ENCODE results near the gene ZNF740. TPM values are rescaled to one million over a fixed set of nuclear protein-coding genes. Genes with fewer than 3 reads are reported as not detected.

The ZNF740 gene
- total RNA-seq, 2 experiments from 2014 or later: 31.6 to 58.2 TPM

DNA sequence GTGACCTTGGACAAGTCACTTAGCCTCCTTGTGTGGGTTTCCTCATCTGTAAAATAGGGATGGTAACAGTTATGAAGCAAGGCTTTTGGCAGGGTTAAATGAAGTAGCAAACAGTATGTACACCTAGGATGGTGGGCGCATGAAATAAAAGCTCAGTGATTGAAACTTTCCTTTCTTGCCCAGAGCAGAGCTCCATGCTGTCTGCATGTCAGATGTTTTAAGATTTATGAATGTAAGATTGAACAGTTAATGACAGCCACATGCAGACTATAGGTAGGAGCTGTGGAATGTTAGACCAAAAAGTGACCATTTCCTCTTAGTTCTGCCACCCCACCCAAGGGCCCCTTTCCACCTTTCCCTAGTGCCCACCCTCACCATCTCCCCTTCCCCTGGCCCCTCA, 14.5 kb downstream of the ZNF740 start:
- no peak for TF ChIP-seq EZH2phosphoT487 (IDR thresholded peaks at IDR 0.05; ENCODE audit: borderline replicate concordance, low read depth, low read length)
- H3K4me2 ChIP-seq (ENCODE audit: low read length): no peak overlapping the region
- H3K4me3 ChIP-seq (ENCODE audit: low read depth, low read length, poor library complexity, severe bottlenecking): no peak overlapping the region
- no peaks in the 10 kb centered on the region for H4K20me1 ChIP-seq (ENCODE audit: insufficient read depth, low read length)
- peaks cover 21% of the 10 kb centered on the region for H3K4me1 ChIP-seq (ENCODE audit: insufficient read depth, low read length, poor library complexity, severe bottlenecking)
- ChIA-PET POLR2A (interaction anchor here (0.8 to 1.3 kb wide), 5 partner anchors 10 to 19 kb away, joined by 3 to 8 read pairs (median 4); partner anchors contain the start of genes CSAD, ITGB7 and ZNF740), CTCF (ENCODE audit: unreplicated experiment) (interaction anchor here (1.0 kb wide), 2 partner anchors 10 to 16 kb away, joined by 3 read pairs; no protein-coding TSS in a partner anchor)
- no peak overlapping the region for H2AFZ ChIP-seq (ENCODE audit: low read length)
- H3K27ac ChIP-seq (ENCODE audit: low read depth, low read length, poor library complexity, severe bottlenecking): peak overlapping the region; percentile 26
- H3K79me2 ChIP-seq (ENCODE audit: insufficient read depth, low read depth, low read length): peaks cover 13% of the 10 kb centered on the region; the same call in 1 of the 2 replicates
- H3K36me3 ChIP-seq (ENCODE audit: insufficient read depth, low read length): peaks cover 99% of the 10 kb centered on the region
- intact Hi-C loops (cut with micrococcal nuclease; ENCODE audit: unreplicated experiment): no loop called here
- no peaks in the 10 kb centered on the region for H3K9me2 ChIP-seq (ENCODE audit: insufficient read depth, low read length)
- DNase-seq (ENCODE audit: low spot score): no peak
- H3K9me3 ChIP-seq (ENCODE audit: low read length): no peaks in the 10 kb centered on the region
- TSS peak; percentile 22 for BruUV-seq (replicated peaks)

DNA sequence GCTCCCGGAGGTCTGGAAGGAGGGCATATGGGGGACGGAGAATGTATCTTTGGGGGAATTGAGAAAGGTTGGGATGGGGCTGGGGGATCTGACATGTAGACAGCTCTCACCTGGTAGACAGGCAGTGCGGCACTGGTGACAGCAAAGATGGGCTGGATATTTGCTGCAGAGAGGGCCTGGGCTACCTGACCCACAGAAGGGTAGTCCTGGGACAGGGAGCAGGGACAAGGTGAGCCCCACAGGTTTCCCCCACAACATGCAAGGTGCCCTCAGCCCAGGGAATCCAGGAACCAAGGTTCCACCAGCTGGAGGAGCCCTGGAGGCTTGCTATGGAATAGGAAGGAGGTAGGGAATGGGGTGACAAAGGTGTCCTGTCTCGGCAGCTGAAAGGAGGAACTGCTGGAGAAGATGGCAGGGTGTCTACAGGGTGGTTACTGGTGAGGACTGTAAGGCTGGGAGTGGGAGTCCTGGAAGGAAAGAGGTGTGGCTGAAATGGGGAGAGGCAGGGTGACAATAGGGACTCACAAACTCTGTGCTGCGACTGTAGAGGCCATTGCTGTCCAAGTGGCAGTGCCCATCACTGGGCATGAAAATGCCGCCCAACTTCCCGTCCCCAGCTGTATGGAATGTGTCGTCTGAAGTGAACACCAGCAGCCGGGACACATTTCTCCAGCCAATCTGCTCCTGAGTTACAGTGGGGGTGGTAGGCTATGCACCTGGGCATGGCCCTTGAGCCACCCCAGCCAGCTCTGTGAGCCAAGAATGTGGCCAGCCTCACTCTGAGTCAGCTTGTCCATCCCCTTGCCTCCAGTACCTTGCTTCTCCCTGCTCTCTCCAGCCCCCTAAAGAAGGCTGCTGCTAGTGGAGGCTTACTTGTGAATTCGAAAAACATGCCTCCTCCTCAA, 15.2 kb downstream of the ZNF740 start:
- H3K79me2 ChIP-seq (ENCODE audit: insufficient read depth, low read depth, low read length): peaks cover 15% of the 10 kb centered on the region; the same call in 1 of the 2 replicates
- intact Hi-C loops (cut with micrococcal nuclease; ENCODE audit: unreplicated experiment): no loop called here
- BruUV-seq (replicated peaks): no TSS peak
- no peaks in the 10 kb centered on the region for H3K9me2 ChIP-seq (ENCODE audit: insufficient read depth, low read length)
- ChIA-PET CTCF (ENCODE audit: unreplicated experiment) (interaction anchor here (1.0 kb wide), 1 partner anchor 16 kb away, joined by 3 read pairs; no protein-coding TSS in a partner anchor), POLR2A (interaction anchor here (0.5 to 1.3 kb wide), 6 partner anchors 11 to 75 kb away, joined by 3 to 8 read pairs (median 4); partner anchors contain the start of genes CSAD, ITGB7 and ZNF740)
- no peak for TF ChIP-seq EZH2phosphoT487 (IDR thresholded peaks at IDR 0.05; ENCODE audit: borderline replicate concordance, low read depth, low read length)
- TF ChIP-seq, protein P1, sequence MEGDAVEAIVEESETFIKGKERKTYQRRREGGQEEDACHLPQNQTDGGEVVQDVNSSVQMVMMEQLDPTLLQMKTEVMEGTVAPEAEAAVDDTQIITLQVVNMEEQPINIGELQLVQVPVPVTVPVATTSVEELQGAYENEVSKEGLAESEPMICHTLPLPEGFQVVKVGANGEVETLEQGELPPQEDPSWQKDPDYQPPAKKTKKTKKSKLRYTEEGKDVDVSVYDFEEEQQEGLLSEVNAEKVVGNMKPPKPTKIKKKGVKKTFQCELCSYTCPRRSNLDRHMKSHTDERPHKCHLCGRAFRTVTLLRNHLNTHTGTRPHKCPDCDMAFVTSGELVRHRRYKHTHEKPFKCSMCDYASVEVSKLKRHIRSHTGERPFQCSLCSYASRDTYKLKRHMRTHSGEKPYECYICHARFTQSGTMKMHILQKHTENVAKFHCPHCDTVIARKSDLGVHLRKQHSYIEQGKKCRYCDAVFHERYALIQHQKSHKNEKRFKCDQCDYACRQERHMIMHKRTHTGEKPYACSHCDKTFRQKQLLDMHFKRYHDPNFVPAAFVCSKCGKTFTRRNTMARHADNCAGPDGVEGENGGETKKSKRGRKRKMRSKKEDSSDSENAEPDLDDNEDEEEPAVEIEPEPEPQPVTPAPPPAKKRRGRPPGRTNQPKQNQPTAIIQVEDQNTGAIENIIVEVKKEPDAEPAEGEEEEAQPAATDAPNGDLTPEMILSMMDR (conservative IDR thresholded peaks at IDR 0.05; ENCODE audit: low read length): no peak
- no peak overlapping the region for H3K4me3 ChIP-seq (ENCODE audit: low read depth, low read length, poor library complexity, severe bottlenecking)
- DNase-seq (ENCODE audit: low spot score): no peak
- H2AFZ ChIP-seq (ENCODE audit: low read length): no peak overlapping the region
- no peaks in the 10 kb centered on the region for H4K20me1 ChIP-seq (ENCODE audit: insufficient read depth, low read length)
- peaks cover 93% of the 10 kb centered on the region for H3K36me3 ChIP-seq (ENCODE audit: insufficient read depth, low read length)
- no peak overlapping the region for H3K4me2 ChIP-seq (ENCODE audit: low read length)
- H3K4me1 ChIP-seq (ENCODE audit: insufficient read depth, low read length, poor library complexity, severe bottlenecking): peaks cover 29% of the 10 kb centered on the region
- H3K9me3 ChIP-seq (ENCODE audit: low read length): no peaks in the 10 kb centered on the region
- H3K27ac ChIP-seq (ENCODE audit: low read depth, low read length, poor library complexity, severe bottlenecking): no peak overlapping the region

DNA sequence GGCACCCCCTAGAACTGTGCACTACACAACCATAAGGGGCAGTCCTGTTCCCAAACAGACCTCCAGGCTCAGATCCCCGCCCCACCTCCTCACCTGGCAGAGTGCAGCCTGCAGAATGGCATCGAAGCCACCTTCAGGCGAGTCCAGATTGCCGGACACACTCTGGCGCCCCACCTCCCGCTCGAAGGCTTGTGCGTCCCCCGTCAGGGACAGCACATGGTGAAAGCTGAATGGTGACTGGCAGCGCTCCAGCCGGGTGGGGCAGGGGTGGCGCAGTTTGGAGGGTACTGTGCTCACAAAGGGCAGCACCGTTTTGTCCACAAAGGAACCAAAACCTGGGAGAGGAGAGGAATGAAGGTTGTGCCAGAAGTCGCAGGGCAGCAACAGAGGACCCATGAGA, 16.0 kb downstream of the ZNF740 start:
- Histone ChIP-seq H3K79me2 (ENCODE audit: insufficient read depth, low read depth, low read length) (peaks cover 16% of the 10 kb centered on the region; the same call in 1 of the 2 replicates), H4K20me1 (ENCODE audit: insufficient read depth, low read length) (no peaks in the 10 kb centered on the region), H2AFZ (ENCODE audit: low read length) (no peak overlapping the region), H3K4me1 (ENCODE audit: insufficient read depth, low read length, poor library complexity, severe bottlenecking) (peaks cover 36% of the 10 kb centered on the region), H3K4me2 (ENCODE audit: low read length) (no peak overlapping the region), H3K36me3 (ENCODE audit: insufficient read depth, low read length) (peaks cover 86% of the 10 kb centered on the region), H3K9me2 (ENCODE audit: insufficient read depth, low read length) (no peaks in the 10 kb centered on the region), H3K4me3 (ENCODE audit: low read depth, low read length, poor library complexity, severe bottlenecking) (no peak overlapping the region), H3K9me3 (ENCODE audit: low read length) (no peaks in the 10 kb centered on the region), H3K27ac (ENCODE audit: low read depth, low read length, poor library complexity, severe bottlenecking) (no peak overlapping the region)
- ChIA-PET CTCF (ENCODE audit: unreplicated experiment) (no interaction called here), POLR2A (no interaction called here)
- DNase-seq (ENCODE audit: low spot score): no peak
- BruUV-seq (replicated peaks): no TSS peak
- intact Hi-C loops (cut with micrococcal nuclease; ENCODE audit: unreplicated experiment): no loop called here
- TF ChIP-seq EZH2phosphoT487 (IDR thresholded peaks at IDR 0.05; ENCODE audit: borderline replicate concordance, low read depth, low read length): no peak
- TF ChIP-seq, protein P1 (conservative IDR thresholded peaks at IDR 0.05; ENCODE audit: low read length): no peak

Data from OCI-LY7 (cell line).